K562 (cell line): ENCODE measurements around the gene SLC39A11. TPM values are rescaled to one million over a fixed set of nuclear protein-coding genes. Genes with fewer than 3 reads are reported as not detected.

Experiments
- ATAC-seq: fragments of 200-7000 bp; cut with Tn5 transposase; 3 replicates; pipeline ENCODE4 v1.9.1; 2020; ENCODE audit warnings: moderate library complexity
- BruUV-seq: library from RNA; stranded (reverse); fragments of 400-500 nt; replicated peaks from 2 replicates; lab custom pipeline; 2021; lab: Mats Ljungman, UMichigan
- CTCF ChIA-PET: fragments of 300-600 bp; formaldehyde crosslinking; extraction: SDS; loops from one replicate; lab custom pipeline; 2021; ENCODE audit warnings: low intra/inter-chr PET ratio; lab: Yijun Ruan, JAX
- POLR2A ChIA-PET: fragments of 300-600, 350-650 bp; sonication (Branson Sonifier 250); formaldehyde crosslinking; extraction: SDS; loops from one replicate; lab custom pipeline; 2021; ENCODE audit warnings: antibody characterized with exemption, inconsistent platforms; lab: Yijun Ruan, JAX
- DNase-seq, 4 experiments: peaks; one replicate each; pipeline versions ENCODE4 v3.0.0 to v3.0.0-alpha.2; 2011 to 2018; ENCODE audit warnings: low spot score in 3 of 4, mixed read lengths in 3 of 4; ENCODE audit errors: extremely low read depth in 1 of 4
- FAIRE-seq: peaks from 2 replicates; lab custom pipeline; 2011; peaks lifted over from hg19 to GRCh38; lab: Jason Lieb, UNC
- H2AFZ ChIP-seq: 2 replicates; pipeline ENCODE4 v1.6.0; 2011; ENCODE audit warnings: low read depth, low read length, control low read depth, inconsistent platforms
- H3K27ac ChIP-seq: fragments of 200-600 bp; 3 replicates; pipeline ENCODE4 v1.8.0; 2011; ENCODE audit warnings: low read depth, mild to moderate bottlenecking, control low read depth, inconsistent platforms, low read length, moderate library complexity, mixed read lengths; ENCODE audit errors: extremely low read depth
- H3K27me3 ChIP-seq, 2 experiments: fragments of 300-600 bp in 1 of 2; 2 replicates in 1 of 2; 3 replicates in 1 of 2; pipeline versions ENCODE4 v1.6.0 to v1.8.0; 2011; ENCODE audit warnings: inconsistent platforms in 2 of 2, low read length in 2 of 2, mild to moderate bottlenecking in 1 of 2, mixed read lengths in 1 of 2, moderate library complexity in 1 of 2; ENCODE audit not compliant: control insufficient read depth in 2 of 2, insufficient read depth in 2 of 2
- H3K36me3 ChIP-seq: fragments of 300-600 bp; 3 replicates; pipeline ENCODE4 v1.8.0; 2011; ENCODE audit warnings: mild to moderate bottlenecking, low read length, inconsistent platforms; ENCODE audit not compliant: control insufficient read depth, insufficient read depth
- H3K4me1 ChIP-seq, 2 experiments: fragments of 200-600 bp in 1 of 2; replicated peaks in 1 of 2; 2 replicates in 1 of 2; 3 replicates in 1 of 2; pipeline versions ENCODE4 v1.5.1 to v1.8.0; 2011; ENCODE audit warnings: inconsistent platforms in 2 of 2, low read length in 2 of 2, mild to moderate bottlenecking in 1 of 2, mixed read lengths in 1 of 2, moderate library complexity in 1 of 2; ENCODE audit not compliant: control insufficient read depth in 2 of 2, insufficient read depth in 2 of 2
- H3K4me2 ChIP-seq: 2 replicates; pipeline ENCODE4 v1.6.1; 2011; ENCODE audit warnings: low read length, control low read depth, inconsistent platforms, mixed read lengths; ENCODE audit not compliant: insufficient read depth
- H3K4me3 ChIP-seq: fragments of 200-600 bp; sonication (generic), shearing (Covaris generic); 2 replicates; pipeline ENCODE4 v1.5.1; 2016; ENCODE audit warnings: control low read depth, inconsistent platforms
- H3K79me2 ChIP-seq: fragments of 200-600 bp; 3 replicates; pipeline ENCODE4 v1.8.0; 2011; ENCODE audit warnings: low read length, inconsistent platforms; ENCODE audit not compliant: control insufficient read depth, insufficient read depth
- H3K9ac ChIP-seq, 2 experiments: 2 replicates each; pipeline versions ENCODE4 v1.6.0 to v1.6.1; 2011; ENCODE audit warnings: low read depth in 2 of 2, low read length in 2 of 2, control low read depth in 1 of 2, inconsistent platforms in 1 of 2, mild to moderate bottlenecking in 1 of 2, mixed read lengths in 1 of 2; ENCODE audit not compliant: insufficient read depth in 1 of 2
- H3K9me1 ChIP-seq: one replicate; pipeline ENCODE4 v1.6.0; 2011; ENCODE audit warnings: inconsistent platforms, mild to moderate bottlenecking, low read length, moderate library complexity; ENCODE audit not compliant: control insufficient read depth, insufficient read depth
- H3K9me3 ChIP-seq: replicated peaks from 2 replicates; pipeline ENCODE4 v1.5.1; 2011; ENCODE audit warnings: low read depth, low read length, inconsistent platforms; ENCODE audit not compliant: control insufficient read depth, insufficient read depth
- H4K20me1 ChIP-seq: replicated peaks from 2 replicates; pipeline ENCODE4 v1.6.1; 2011; ENCODE audit warnings: low read length, inconsistent platforms, mixed read lengths; ENCODE audit not compliant: control insufficient read depth, insufficient read depth
- EP400 ChIP-seq: fragments of 450-650 bp; IDR thresholded peaks from 2 replicates; pipeline ENCODE4 v1.6.1; 2017; ENCODE audit warnings: antibody characterized with exemption, mild to moderate bottlenecking, moderate library complexity
- MED1 ChIP-seq: sonication (generic); formaldehyde crosslinking; IDR thresholded peaks from 2 replicates; pipeline ENCODE4 v1.8.1; 2023; ENCODE audit warnings: missing genetic modification reagents, borderline replicate concordance
- NELFE ChIP-seq: IDR thresholded peaks from 2 replicates; pipeline ENCODE4 v1.6.1; 2011; ENCODE audit warnings: mild to moderate bottlenecking; ENCODE audit not compliant: insufficient read depth, insufficient read length
- NKRF ChIP-seq: fragments of 450-650 bp; IDR thresholded peaks from 2 replicates; pipeline ENCODE4 v1.6.1; 2016; ENCODE audit warnings: borderline replicate concordance
- RFX1 ChIP-seq: fragments of 450-650 bp; IDR thresholded peaks from 2 replicates; pipeline ENCODE4 v1.6.1; 2016; ENCODE audit warnings: mild to moderate bottlenecking, moderate library complexity
- ZNF140 ChIP-seq: fragments of 250-450 bp; sonication (Bioruptor Pico); IDR thresholded peaks from 2 replicates; pipeline ENCODE4 v1.8.0; 2021; ENCODE audit warnings: moderate library complexity, mild to moderate bottlenecking, inconsistent platforms
- ZNF282 ChIP-seq: sonication (generic); formaldehyde crosslinking; IDR thresholded peaks from 2 replicates; pipeline ENCODE4 v1.8.1; 2023; ENCODE audit warnings: missing genetic modification reagents
- ZNF699 ChIP-seq: fragments of 250-450 bp; sonication (Bioruptor Pico); IDR thresholded peaks from 2 replicates; pipeline ENCODE4 v1.8.0; 2021; ENCODE audit warnings: mild to moderate bottlenecking, moderate library complexity; ENCODE audit not compliant: insufficient replicate concordance
- ZNF75A ChIP-seq: fragments of 450-650 bp; formaldehyde crosslinking; IDR thresholded peaks from 2 replicates; pipeline ENCODE4 v1.4.0; 2020; ENCODE audit warnings: mild to moderate bottlenecking
- WGBS: fragments of 100-300 bp; shearing (Covaris generic); methylation state at CpG from one replicate; pipeline ENCODE4 v1.1.6; 2016; ENCODE audit warnings: low coverage, mixed read lengths; ENCODE audit not compliant: insufficient coverage; ENCODE audit errors: missing lambda C conversion rate; 5-methylcytosine and 5-hydroxymethylcytosine counted together
- in situ Hi-C: fragments of 300-500 bp; cut with MboI; formaldehyde crosslinking; loops from 4 replicates; pipeline ENCODE4 v1.15.0; 2018; ENCODE audit warnings: inconsistent platforms, mixed read lengths
- intact Hi-C: fragments of 100-400 bp; cut with micrococcal nuclease; formaldehyde crosslinking; loops from 2 replicates; pipeline ENCODE4 v1.14.2; 2022
- polyA plus RNA-seq, 8 experiments: library from polyadenylated mRNA; depleted of rRNA in 4 of 8; stranded (reverse) in 5 of 8; unstranded in 3 of 8; fragments of >200 nt; fragmentation: Nextera tagmentation in 2 of 8; fragmentation: Illumina TruSeq in 1 of 8; extraction: Ambion mirVana in 2 of 8; extraction: Trizol in 1 of 8; gene quantifications; 2 replicates each; pipeline versions ENCODE4 v1.2.1 to v1.2.3, GENCODE V29; 2011 to 2014; ENCODE audit warnings: inconsistent platforms in 1 of 8, missing spikeins in 1 of 8
- total RNA-seq, 7 experiments: library from RNA; depleted of rRNA in 6 of 7; stranded (reverse); fragments of >200 nt in 6 of 7; fragmentation: Illumina TruSeq in 2 of 7; extraction: Trizol in 2 of 7; gene quantifications; 2 replicates each; pipeline versions ENCODE4 v1.2.1 to v1.2.3, GENCODE V29; 2011 to 2021; ENCODE audit warnings: low replicate concordance in 1 of 7
- TF ChIP-seq, protein P1 (sequence below), 3 experiments: IDR thresholded peaks in 2 of 3; conservative IDR thresholded peaks in 1 of 3; 2 replicates each; pipeline ENCODE4 v1.5.1; 2011 to 2012; ENCODE audit warnings: low read length in 3 of 3, mild to moderate bottlenecking in 3 of 3, control low read depth in 2 of 3, improper control_type of control experiment in 1 of 3, inconsistent platforms in 1 of 3, low read depth in 1 of 3, mixed read lengths in 1 of 3, moderate library complexity in 1 of 3; ENCODE audit not compliant: insufficient read depth in 2 of 3

Gene SLC39A11
- total and polyA plus RNA-seq, 9 of the 15 experiments (the other 6 are each of a cell fraction or from before 2014, with no cell fraction given), result 10.5 to 26.4 (median 13.4) TPM

GRCh38 chr17:72734613-72735012, 357.9 kb downstream of the SLC39A11 start:
- TF ChIP-seq ZNF699 (CRISPR knock-in tag), result no peak
- DNase-seq, result no peak
- Histone ChIP-seq H3K36me3 (0 out of 3 replicates have a peak, but pooled peaks cover 2% of the 10 kb centered on the region), H4K20me1 (no peaks in the 10 kb centered on the region), H3K9me1 (no peaks in the 10 kb centered on the region), H3K9ac (no peak overlapping the region), H3K4me1 (no peaks in the 10 kb centered on the region), H3K27ac (no peak overlapping the region), H2AFZ (no peak overlapping the region), H3K4me2 (no peak overlapping the region), H3K27me3 (no peaks in the 10 kb centered on the region), H3K79me2 (no peaks in the 10 kb centered on the region), H3K9me3 (no peaks in the 10 kb centered on the region), H3K4me3 (no peak overlapping the region)
- 86% methylated on average over 10 of the region's 10 CpGs for WGBS
- in situ Hi-C loops (no loop called here), intact Hi-C loops (no loop called here)
- FAIRE-seq, result no peak
- ChIA-PET POLR2A (interaction anchor here (1.0 kb wide), 1 partner anchor 9 kb away, joined by 3 read pairs; no protein-coding TSS in a partner anchor), CTCF (no interaction called here)
- no TSS peak for BruUV-seq
- no peak for ATAC-seq

DNA sequence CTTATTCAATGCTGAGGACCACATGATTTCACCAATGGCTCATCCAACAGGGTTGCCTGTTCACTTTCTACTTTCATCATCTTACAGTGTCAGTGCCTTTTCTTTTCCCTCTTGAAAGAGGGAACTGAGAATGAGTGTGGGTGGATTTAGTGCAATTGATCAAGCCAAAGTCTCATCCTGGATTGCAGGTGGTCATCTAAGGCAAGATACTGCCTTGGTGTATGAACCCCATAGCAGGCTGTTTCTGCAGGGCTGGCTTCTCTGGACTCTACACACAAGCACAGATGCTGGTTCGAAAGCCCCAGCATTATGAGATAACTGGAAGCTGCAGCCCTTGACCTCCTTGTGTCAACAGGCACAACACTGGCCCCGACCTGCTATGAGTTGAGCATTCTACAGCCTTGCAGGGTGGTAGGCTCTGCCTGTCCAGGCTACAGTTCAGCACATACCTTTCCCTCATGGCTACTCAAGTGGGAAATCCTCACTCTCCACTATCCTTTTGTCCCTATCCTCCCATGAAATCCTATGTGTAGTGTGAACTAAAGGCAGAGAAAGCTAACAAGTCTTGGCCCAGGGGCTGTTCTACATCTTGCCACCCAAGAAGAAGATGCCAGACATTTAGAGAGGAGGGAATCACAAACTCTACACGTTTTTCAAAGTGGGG, 358.7 kb downstream of the SLC39A11 start:
- Histone ChIP-seq H3K4me2 (no peak overlapping the region), H3K4me3 (no peak overlapping the region), H3K27me3 (no peaks in the 10 kb centered on the region), H3K4me1 (0 out of 5 replicates have a peak, but pooled peaks cover 0 to 1% of the 10 kb centered on the region in 2 experiments), H4K20me1 (no peaks in the 10 kb centered on the region; the same call in 1 of the 2 replicates), H3K27ac (no peak overlapping the region), H3K79me2 (no peaks in the 10 kb centered on the region), H3K36me3 (0 out of 3 replicates have a peak, but pooled peaks cover 2% of the 10 kb centered on the region), H3K9me1 (no peaks in the 10 kb centered on the region), H3K9ac (no peak overlapping the region), H3K9me3 (no peaks in the 10 kb centered on the region), H2AFZ (no peak overlapping the region)
- no TSS peak for BruUV-seq
- in situ Hi-C loops, result no loop called here
- no peak for ATAC-seq
- intact Hi-C loops, result no loop called here
- POLR2A ChIA-PET, result no interaction called here
- 25% methylated on average over 3 of the region's 3 CpGs for WGBS
- no peak for DNase-seq
- CTCF ChIA-PET, result no interaction called here
- no peak for FAIRE-seq
- TF ChIP-seq, protein P1, sequence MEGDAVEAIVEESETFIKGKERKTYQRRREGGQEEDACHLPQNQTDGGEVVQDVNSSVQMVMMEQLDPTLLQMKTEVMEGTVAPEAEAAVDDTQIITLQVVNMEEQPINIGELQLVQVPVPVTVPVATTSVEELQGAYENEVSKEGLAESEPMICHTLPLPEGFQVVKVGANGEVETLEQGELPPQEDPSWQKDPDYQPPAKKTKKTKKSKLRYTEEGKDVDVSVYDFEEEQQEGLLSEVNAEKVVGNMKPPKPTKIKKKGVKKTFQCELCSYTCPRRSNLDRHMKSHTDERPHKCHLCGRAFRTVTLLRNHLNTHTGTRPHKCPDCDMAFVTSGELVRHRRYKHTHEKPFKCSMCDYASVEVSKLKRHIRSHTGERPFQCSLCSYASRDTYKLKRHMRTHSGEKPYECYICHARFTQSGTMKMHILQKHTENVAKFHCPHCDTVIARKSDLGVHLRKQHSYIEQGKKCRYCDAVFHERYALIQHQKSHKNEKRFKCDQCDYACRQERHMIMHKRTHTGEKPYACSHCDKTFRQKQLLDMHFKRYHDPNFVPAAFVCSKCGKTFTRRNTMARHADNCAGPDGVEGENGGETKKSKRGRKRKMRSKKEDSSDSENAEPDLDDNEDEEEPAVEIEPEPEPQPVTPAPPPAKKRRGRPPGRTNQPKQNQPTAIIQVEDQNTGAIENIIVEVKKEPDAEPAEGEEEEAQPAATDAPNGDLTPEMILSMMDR (IDR thresholded peaks at IDR 0.05 in 2 of 3, conservative IDR thresholded peaks at IDR 0.05 in 1 of 3; ENCODE audit: insufficient read depth in 2 of 3, low read depth in 1 of 3, low read length in 3 of 3), result no peak
- TF ChIP-seq ZNF140 (CRISPR knock-in tag), result no peak
- no peak for TF ChIP-seq NKRF
- no peak for TF ChIP-seq RFX1
- TF ChIP-seq NELFE, result no peak
- no peak for TF ChIP-seq ZNF282 (CRISPR knock-in tag)
- TF ChIP-seq EP400, result no peak
- TF ChIP-seq MED1, result no peak
- no peak for TF ChIP-seq ZNF75A
